NCI-H2171 (cell line): ENCODE data around the gene ERC2.
"Not testable (repeated sequence)": the region's sequence is repeated elsewhere in the genome, so short reads cannot be mapped to it uniquely, and the experiment has no call there.

Source experiments
- DNase-seq: peaks from one replicate; lab custom pipeline; 2025; lab: John Stamatoyannopoulos, UW

ERC2 gene

GRCh38 chr3:55523471-55523870 is 944.8 kb downstream of the ERC2 start:
- no peak for DNase-seq

GRCh38 chr3:55521738-55522421 is 946.4 kb downstream of the ERC2 start:
- DNase-seq = no peak

DNA sequence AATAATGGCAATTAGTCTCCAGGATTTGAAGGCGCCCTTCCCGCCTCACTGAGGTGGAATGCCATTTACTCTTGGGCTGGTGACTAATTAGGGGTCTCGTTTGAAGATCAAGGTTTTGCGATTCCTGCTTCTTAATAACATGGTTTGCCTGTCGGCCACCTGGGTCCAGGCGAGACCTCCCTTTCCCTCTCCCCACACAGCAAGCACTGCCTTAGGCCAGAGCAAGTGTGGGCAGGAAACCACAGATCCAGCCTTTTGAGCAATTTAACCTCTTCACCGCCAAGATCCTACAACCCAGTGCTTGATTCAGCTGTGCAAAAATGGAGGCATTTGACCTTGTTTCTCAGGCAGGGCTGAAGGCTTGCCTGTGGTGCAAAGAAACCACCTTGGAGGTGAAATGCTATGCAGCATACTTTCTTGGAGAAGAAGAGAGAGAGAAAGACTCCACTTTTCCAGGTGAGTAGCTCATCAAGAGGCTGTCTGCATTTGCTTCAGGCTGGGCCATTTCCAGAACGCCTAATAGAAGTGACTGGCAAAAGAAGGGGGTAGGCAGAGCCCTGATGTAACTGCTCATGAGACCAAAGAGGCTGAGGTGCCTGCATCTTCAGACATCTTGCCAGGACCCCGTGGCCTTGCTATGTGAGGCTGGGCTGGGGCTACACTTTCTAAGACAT is 947.1 kb downstream of the ERC2 start:
- no peak for DNase-seq

- no peak for DNase-seq
Measured at GRCh38 chr3:55519019-55519418, 949.2 kb downstream of the ERC2 start.

DNA sequence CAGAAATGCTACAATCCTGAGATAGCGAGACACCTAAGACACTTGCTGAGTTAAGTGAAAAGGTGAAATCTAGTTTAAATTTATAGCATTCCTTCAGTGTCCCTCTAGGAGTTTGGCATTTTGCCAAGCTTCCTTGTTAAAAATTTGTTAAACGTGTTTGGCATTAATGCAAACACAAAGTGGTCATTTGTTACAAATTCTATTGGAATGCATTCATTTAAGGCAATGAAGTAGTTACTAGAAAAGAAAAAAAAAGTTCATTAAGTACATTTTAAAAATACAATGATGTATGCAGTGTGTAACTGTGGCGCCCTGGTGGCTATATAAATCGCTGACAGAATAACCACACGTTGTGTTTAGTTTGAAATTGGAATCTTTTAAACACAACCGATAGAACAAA is 949.8 kb downstream of the ERC2 start:
- no peak for DNase-seq

- DNase-seq = no peak
Measured at GRCh38 chr3:55516392-55517030, 951.8 kb downstream of the ERC2 start.

DNA sequence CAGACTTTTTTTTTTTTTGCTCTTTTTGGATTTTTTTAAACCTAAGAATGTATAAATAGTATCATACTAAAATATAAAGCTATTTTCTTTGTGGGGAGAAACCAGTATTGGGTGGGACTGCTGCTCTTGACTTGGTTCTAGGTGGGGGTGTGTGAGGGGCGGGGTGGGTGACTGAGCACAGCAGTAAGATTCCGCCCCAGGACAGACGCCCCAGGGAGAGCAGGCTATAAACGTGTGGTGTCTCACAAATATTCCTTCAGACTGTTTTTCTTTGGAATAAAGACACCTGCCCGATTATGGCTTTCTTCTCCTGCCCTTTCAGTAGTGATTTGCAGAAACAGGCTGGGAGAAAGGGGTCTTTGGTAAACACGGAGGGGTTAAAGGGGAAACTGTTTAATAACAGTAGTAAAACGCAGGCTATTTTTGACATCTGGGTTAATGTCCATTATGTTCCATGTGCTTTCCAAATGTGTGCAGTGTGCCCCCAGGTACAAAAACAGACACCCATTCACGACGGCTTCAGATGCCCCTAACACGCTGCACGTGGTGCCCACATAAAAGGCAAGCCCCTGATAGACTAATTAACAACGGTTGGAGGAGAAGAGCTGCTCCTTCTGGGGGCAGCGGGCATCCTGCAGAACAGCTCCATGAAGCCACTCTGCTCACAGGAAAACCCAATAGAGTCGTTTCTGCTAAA is 952.6 kb downstream of the ERC2 start:
- no peak for DNase-seq

DNA sequence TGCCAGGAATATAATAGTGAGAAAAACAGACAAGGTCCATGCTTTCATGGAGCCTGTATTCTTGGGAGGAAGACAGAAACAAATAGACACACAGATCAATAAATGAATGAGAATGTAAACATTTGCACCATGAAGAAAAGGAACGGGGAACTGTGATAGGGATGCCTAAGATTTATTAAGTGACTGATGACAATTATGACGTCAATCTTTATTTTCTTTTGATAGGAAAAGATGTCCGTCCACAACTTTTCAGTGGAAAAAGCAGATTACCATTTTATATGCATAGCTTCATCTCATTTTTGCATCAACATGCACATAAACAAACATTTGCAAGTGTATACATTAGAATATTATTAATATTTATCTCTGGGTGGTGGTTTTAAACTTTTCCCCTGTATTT is 953.3 kb downstream of the ERC2 start:
- no peak for DNase-seq

- no peak for DNase-seq
Measured at GRCh38 chr3:55512571-55513343, 955.5 kb downstream of the ERC2 start.

DNA sequence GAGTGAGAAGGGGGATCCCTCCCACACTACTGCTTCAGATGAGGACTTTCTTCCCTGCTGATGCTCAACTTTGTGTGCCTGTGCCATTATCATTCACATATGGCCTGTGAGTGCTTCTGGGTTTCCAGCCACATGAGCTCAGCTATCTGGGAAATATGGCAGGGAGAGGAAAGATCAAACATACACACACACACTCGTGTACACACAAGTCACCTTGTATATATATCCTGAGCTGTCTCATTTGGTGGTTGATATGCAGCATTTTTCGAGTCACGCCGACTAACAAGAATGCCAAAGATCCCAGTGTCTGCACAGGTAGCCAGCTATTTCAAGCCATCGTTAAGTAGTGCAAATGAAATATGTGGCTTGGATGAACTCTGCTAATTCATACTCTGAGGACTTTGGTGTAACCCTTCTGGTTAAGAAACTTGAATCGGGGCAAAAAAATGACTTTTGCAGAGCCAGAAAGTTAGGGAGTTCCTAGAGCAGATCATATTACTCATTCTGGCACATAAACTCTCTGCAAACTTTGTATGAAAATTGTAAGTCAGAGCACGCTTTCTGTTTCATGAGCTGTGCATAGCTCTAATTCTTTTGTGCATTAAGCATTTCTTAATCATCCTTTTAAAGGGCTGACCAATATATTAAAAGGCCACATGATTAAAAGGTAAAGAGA is 956.2 kb downstream of the ERC2 start:
- DNase-seq = no peak

GRCh38 chr3:55508335-55508734 is 959.9 kb downstream of the ERC2 start:
- no peak for DNase-seq

- DNase-seq = no peak
Measured at GRCh38 chr3:55507808-55508207, 960.5 kb downstream of the ERC2 start.

- DNase-seq = no peak
Measured at GRCh38 chr3:55505776-55506175, 962.5 kb downstream of the ERC2 start.

DNA sequence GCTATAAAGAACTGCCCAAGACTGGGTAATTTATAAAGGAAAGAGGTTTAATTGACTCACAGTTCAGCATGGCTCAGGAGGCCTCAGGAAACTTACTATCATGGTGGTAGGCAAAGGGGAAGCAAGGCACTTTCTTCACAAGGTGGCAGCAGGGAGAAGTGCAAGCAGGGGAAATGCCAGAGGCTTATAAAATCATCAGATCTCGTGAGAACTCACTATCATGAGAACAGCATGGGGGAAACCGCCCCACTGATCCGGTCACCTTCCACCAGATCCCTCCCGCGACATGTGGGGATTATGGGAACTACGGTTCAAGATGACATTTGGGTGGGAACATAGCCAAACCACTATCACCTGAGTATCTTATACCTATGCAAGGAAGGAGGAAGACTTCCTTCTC is 963.2 kb downstream of the ERC2 start:
- not testable (repeated sequence) for DNase-seq

GRCh38 chr3:55501905-55502304 is 966.4 kb downstream of the ERC2 start:
- DNase-seq = no peak

GRCh38 chr3:55500555-55501330 is 967.5 kb downstream of the ERC2 start:
- no peak for DNase-seq

GRCh38 chr3:55498520-55498919 is 969.7 kb downstream of the ERC2 start:
- no peak for DNase-seq

GRCh38 chr3:55497250-55497649 is 971.0 kb downstream of the ERC2 start:
- DNase-seq = no peak

DNA sequence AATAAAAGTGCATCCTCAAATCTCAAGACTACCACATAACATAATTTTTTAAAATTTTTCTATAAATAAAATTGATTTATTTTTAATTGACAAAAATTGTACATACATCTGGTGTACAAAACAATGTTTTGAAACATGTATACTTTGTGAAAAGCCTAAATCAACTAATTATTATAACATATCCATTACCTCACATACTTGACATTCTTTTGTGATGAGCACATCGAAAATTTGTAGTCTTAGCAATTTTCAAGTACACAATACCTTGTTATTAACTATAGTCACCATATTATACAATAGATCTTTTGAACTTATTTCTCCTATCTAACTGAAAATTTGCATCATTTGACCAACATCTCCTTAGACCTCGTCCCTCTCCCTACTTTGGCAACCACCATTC is 973.3 kb downstream of the ERC2 start:
- DNase-seq = no peak

GRCh38 chr3:55492976-55493375 is 975.3 kb downstream of the ERC2 start:
- DNase-seq = no peak
